HG03103 (cell line): Measurements from ENCODE around the gene DLG1.
"Not testable (repeated sequence)": the region's sequence is repeated elsewhere in the genome, so short reads cannot be mapped to it uniquely, and the experiment has no call there.

Source experiments
- ATAC-seq: cut with Tn5 transposase; IDR thresholded peaks from one replicate; pipeline ENCODE4 v1.9.1; 2021; ENCODE audit warnings: low read depth; ENCODE audit not compliant: unreplicated experiment

Gene DLG1

GRCh38 chr3:197292648-197293047 is 5.8 kb downstream of the DLG1 start:
- ATAC-seq, result no peak

- no peak for ATAC-seq
Observed at GRCh38 chr3:197292083-197292646, 6.2 kb downstream of the DLG1 start.

- no peak for ATAC-seq
Observed at GRCh38 chr3:197289726-197290125, 8.7 kb downstream of the DLG1 start.

- no peak for ATAC-seq
Observed at GRCh38 chr3:197286678-197287077, 11.7 kb downstream of the DLG1 start.

- no peak for ATAC-seq
Observed at GRCh38 chr3:197285557-197285956, 12.9 kb downstream of the DLG1 start.

GRCh38 chr3:197283045-197283444 is 15.4 kb downstream of the DLG1 start:
- ATAC-seq, result no peak

- ATAC-seq, result no peak
Observed at GRCh38 chr3:197281849-197282248, 16.6 kb downstream of the DLG1 start.

- no peak for ATAC-seq
Observed at GRCh38 chr3:197280156-197280555, 18.3 kb downstream of the DLG1 start.

GRCh38 chr3:197278933-197279332 is 19.5 kb downstream of the DLG1 start:
- no peak for ATAC-seq

- ATAC-seq, result not testable (repeated sequence)
Observed at GRCh38 chr3:197276808-197277207, 21.6 kb downstream of the DLG1 start.

- no peak for ATAC-seq
Observed at GRCh38 chr3:197270558-197271317, 27.7 kb downstream of the DLG1 start.

- no peak for ATAC-seq
Observed at GRCh38 chr3:197269024-197269423, 29.4 kb downstream of the DLG1 start.

- ATAC-seq, result no peak
Observed at GRCh38 chr3:197268294-197268693, 30.1 kb downstream of the DLG1 start.

- no peak for ATAC-seq
Observed at GRCh38 chr3:197266331-197266730, 32.1 kb downstream of the DLG1 start.

GRCh38 chr3:197262709-197263108 is 35.7 kb downstream of the DLG1 start:
- ATAC-seq, result no peak

- ATAC-seq, result no peak
Observed at GRCh38 chr3:197261164-197261509, 37.3 kb downstream of the DLG1 start.

GRCh38 chr3:197260491-197261163 is 37.8 kb downstream of the DLG1 start:
- ATAC-seq, result no peak

- ATAC-seq, result no peak
Observed at GRCh38 chr3:197259096-197259495, 39.3 kb downstream of the DLG1 start.

- no peak for ATAC-seq
Observed at GRCh38 chr3:197258168-197258755, 40.1 kb downstream of the DLG1 start.

- ATAC-seq, result no peak
Observed at GRCh38 chr3:197257711-197258110, 40.7 kb downstream of the DLG1 start.

GRCh38 chr3:197256836-197257444 is 41.5 kb downstream of the DLG1 start:
- no peak for ATAC-seq
